NCI-H446 treated with DMSO at 0.1 percent for 48 hours (cell line): ENCODE results near the gene ASB2.

ENCODE experiments used
- DNase-seq: peaks from one replicate; lab custom pipeline; 2025; lab: John Stamatoyannopoulos, UW

Gene ASB2

DNA sequence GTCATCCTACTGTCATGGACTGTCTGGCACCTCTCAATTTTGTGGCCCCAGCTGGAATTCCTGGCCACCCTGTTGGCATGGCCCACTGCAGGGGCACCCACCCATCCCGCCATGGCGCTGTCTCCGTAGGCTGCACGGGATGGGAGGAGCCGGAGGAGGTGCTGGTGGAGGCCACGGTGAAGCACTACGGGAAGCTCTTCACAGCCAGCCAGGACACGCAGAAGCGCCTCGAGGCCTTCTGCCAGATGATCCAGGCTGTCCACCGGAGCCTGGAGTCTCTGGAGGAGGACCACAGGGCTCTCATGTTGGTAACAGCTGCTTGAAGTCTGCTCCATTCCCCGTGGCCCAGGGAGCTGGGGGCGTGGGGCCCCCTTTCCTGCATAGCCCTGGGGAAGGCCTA is 24.6 kb upstream of the ASB2 start:
- no peak for DNase-seq

DNA sequence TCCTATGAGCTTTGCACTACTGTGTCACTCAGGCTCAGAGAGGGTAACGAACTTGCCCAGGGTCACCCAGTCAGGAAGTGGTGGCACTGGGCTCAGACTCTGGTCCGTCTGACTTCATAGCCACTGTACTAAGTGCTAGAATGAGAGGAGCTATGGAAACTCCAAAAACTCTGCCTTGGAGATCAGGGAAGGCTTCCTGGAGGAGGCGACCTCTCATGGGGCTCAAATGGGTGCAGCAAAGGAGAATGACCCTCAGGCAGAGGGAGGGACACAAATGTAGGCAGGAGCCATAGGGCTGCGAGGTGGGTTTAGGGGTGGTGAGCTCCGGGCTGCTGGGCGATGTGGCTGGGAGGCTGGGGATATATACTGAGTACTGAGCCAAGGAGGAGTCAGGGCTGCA is 23.9 kb upstream of the ASB2 start:
- DNase-seq: no peak

DNA sequence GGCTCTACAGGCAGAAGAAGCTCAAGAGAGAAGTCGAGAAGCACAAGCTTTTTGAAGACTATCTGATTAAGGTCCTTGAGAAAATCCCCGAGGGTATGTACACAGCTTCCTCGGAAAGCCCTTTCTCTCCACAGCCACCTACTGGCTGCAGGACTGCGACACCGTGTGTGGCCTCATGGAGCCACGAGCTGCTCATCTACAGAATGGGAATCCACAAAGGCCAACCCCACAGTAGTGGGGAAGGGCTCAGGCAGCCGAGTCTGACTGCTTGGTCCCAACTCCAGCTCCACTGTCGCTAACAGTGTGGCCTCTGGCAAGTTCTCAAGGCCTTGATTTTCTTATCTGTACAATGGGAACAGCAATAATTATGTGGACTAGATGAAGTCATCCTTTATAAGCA is 23.2 kb upstream of the ASB2 start:
- no peak for DNase-seq

DNA sequence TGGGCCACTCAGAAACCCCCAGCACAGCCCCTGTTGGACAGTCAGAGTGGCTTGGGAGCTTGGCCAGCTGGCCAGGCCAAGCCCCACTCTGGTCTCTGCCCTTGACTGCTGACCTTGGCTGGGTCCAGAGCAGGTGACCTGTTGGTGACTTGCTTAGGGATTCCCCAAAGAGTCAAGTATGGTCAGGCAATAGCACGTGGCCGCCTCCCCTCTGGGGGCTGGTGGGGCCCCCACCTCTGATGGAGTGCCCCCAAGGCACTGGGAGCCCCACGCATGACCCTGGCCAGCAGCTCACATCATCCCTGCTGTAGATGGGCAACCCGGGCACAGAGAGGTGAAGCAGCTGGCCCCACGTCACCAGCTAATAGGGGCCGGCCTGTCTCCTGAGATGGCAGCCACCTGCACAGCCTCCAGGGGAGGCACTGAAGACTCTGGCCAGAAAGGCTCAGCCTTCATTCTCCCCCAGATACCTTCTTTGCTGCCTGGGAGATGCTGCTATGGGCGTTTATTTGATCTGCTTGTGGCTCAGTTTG is 22.6 kb upstream of the ASB2 start:
- no peak for DNase-seq

DNA sequence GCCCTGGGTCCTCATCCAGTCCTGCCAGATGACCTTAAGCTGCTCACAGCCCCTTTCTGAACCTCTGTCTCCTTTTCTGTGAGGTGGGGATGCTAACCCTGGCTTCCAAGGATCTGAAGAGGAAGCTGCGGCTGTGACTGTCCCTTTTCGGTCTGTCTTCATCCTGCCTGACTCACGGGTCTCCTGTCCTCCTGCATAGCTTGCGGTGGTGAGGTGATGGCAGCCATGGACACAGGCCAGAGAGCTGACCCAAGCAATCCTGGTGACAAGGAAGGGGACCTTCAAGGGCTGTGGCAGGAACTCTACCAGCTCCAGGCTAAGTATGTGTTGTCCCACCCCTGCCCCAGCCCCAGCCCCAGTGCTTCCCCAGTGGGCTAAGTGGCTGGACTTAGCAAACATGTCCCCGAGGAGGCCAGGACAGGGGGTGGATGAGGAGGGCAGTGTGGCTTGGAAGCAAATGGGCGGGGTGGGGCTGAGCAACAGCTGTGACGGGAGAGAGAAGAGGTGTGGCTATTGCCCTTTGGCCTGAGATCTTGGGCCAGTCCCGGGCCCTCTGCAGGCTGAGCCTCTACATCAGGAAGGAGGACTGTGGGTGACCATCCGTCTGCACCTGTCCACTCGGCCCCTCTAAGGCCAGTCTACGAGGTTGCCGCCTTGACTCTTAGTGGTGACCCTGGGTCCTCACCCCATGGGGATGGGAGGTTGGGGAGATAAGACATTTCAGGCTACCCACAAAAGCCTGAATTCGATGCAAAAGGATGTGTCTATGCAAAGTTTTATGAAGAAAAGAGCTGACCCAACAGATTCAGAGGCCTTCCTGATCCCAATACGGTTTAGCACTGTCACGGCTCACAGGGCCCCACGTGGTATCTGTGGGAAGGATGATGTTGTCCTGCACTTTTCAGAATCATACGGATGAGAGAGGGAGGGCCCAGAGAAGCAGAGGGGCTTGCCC is 21.8 kb upstream of the ASB2 start:
- no peak for DNase-seq

DNA sequence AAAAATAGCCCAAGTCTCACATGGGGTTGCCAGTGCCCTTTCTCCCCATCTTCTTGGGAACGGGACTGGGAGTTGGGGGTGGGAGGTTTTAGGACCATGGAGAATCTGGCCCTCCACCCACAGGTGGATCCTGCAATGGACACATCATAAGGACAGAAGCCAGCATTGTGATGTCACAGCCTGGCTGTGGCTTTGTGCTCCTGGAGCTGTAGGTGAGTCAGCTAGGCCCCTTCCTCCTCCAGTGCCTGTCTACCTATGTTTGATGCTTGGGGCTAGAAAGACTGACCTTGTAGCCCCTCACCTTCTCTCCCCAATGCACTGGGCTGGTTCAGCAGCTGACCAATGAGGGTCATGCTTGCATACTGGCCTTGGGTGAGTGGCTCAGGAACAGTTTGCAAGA is 20.7 kb upstream of the ASB2 start, which contains the start of gene CCDC197:
Gene CCDC197 (plus strand): TSS at position 220 of the 400 bp plus-strand sequence. CDS start 831 bp downstream, outside the sequence.
- DNase-seq: no peak

DNA sequence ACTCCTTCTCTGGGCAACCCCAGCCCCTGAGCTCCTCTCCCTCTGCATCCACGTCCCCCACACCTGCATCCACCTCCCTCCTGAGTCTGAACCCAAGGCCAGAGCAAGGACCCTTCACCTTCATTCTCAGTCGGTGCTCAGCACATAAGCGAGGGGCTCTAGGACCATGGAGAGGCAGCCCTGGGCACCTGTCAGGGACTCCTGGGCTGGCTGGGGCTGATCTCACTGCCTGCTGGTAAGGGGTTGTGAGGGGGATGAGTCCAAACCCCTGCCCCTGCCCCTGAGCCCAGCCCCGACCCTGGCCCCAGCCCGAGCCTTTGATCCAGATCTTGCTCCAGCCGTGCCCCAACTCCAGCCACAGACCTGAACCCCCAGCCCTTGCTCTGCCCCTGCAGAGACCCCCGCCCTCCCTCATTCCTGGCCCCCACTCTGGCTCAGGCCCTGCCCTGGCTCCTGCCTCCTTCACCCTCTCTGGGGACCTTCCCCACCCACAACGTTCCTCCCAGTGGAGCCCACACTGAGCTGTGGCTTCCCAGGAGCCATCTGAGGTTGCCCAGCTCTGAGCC is 19.8 kb upstream of the ASB2 start:
- DNase-seq: no peak

DNA sequence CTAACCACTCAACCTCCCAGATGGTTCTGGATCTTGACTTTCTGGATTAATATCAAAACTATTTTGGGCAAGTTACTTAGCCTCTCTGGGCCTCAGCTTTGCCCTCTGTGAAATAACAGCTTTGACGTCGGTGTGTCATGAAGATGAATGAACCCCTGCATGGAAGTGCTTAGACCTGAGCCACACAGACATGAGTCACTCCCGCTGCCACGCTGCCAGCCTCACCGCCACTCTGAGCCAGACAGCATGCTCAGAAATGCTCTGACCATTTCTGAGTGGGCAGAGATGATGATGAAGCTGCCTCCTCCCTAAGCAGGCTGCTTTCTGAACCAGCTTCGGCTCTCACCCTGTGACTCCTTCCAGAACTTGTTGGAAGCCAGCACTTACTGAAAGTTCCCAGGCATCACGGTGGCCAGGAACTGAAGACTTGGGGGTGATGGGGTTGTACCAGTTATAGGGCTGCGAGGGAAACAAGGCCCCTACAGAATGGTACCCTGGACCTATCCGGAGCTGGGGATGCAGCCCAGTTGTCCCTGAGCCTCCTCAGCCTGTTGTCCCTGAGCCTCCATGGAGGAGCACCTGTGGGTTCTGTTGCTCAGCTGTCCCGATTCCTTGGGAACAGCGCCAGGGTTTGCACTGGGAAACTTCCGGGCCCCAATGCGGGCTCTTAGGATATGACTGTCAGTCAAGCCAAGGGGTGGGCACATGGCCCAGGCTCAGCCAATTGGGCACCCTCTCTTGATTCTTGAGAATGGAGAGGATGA is 18.7 kb upstream of the ASB2 start:
- DNase-seq: peak; percentile 54

DNA sequence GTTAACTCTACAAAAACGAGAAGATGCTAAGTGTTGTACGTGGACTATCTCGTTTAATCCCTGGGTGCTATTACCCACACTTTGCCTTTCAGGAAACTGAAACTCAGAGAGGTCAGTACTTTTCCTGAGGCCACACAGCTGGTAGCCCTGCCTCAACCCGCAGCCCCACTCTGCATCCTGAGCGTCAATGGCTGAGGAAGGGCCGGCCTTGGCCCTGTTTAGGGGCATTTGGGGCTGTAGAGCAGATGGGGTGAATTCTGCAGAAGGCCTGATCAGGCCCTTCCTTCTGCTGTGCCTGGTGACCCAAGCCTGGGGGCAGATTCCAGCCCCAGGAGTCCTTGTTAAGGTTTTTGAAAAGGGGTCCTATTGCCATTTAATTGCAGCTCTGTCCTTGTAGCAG is 17.0 kb upstream of the ASB2 start:
- DNase-seq: no peak

DNA sequence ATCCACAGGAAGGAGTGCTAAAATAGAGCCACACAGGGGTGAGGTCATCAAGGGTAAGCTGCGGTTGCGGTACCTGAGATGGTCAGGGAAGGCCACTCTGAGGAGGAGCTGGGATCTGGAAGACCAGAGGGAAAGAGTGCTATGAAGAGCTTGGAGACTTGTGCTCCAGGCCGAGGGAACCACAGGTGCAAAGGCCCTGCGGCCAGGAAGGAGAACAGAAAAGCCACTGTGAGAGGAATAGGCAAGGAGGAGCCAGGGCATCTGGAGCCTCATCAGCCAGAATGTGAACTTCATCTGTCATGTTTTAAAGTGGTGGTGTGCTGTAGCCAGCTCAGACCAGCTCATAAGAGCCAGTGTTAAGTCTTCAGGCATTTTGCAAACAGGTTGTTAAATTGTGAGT is 15.3 kb upstream of the ASB2 start:
- no peak for DNase-seq

DNA sequence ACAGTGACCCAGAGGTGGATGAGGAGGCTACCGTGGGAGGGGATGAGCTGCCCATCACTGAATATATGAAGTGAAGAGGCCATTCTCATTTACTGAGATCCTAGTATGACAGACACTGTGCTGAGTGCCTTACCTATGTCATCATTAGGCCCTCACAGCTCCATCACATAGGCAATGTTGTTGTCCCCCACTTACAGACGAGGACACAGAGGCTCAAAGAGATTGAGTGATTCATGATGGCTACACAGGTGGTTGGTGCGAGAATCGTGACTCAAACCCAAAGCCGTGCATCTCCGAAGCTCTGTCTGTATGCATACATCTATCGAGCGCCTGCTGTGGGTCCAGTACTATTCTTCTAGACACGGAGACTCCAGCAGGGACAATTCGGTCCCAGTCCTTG is 14.8 kb upstream of the ASB2 start:
- DNase-seq: no peak

DNA sequence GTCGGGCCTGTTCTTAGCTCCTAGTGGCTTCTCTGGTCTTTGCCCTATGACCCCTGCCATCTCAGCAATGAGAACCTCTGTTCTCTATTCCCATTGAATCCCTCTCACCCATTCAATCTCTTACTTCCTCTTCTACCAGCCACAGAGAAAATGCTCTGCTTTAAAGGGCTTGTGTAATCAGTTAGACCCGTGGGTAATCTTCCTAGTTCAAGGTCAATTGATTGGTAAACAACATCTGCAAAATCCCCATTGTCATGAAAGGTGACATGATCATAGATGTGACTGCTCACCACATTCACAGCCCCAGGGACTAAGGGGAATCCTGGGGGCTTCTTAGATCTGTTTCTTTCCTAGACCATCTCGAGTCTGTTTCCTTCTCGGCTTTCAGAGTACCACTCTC is 13.6 kb upstream of the ASB2 start:
- DNase-seq: no peak

DNA sequence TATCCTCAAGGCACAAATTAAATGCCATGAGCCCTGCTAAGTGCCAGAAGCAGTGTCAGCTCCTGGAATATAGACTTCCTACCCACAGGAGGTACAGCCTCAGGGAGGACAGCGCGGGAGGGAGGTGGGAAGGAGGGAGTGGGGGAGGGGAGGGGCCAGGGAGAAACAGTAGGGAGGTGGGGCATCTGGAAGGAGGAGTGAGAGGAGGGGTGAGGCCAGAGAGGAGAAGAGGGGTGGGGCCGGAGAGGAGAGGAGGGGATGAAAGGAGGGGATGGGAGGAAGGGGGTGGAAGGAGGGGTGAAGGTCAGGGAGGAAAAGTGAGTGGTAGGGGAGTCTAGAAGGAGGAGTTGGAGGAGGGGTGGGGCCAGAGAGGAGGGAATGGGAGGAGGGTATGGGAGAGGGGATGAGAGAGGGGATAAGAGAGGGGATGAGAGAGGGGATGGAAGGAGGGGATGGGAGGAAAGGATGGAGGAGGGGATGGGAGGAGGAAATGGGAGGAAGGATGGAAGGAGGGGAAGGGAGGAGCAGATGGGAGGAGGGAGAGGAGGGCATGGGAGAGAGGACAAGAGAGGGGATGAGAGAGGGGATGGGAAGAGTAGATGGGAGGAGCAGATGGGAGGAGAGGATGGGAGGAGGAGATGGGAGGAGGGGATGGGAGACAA is 11.6 kb upstream of the ASB2 start:
- DNase-seq: no peak

DNA sequence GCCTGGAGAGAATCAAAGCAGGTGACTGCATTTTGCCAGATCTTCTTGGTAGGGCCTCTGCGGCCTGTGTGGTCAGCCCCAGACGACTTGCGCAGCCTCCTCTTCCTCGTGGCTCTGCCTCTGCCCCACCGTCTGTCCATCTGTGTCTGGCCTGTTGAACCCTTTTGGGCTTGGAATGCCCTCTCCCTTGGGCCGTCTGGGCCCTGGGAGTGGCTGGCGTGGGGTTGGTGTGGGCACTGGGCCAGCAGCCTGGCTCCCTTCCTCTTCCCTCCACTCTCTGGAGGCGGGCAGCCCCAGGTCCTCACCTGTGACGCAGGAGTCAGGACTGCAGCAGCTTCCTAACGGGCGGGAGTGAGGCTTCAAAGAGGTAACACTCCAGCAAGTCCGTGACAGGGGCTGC is 11.0 kb upstream of the ASB2 start:
- no peak for DNase-seq

DNA sequence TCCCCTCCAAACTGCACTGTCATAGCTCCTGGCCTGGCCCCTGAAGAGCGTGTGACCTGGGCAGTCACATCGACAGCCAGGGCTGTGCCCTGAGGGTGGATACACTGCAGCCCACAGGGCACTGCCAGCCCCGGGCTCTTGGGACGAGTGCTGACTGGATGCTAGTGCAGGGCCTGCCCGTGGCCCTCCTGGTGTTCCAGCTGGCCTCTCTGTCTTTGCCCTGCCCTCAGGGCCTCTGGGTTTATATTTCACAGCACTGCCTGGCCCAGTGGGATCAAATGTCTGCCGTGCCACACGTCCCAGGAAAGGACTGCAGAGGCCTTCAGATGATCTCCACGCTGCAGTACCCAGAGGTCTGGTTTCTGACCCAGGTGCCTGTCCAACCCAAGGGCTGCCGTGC is 10.6 kb upstream of the ASB2 start:
- no peak for DNase-seq

DNA sequence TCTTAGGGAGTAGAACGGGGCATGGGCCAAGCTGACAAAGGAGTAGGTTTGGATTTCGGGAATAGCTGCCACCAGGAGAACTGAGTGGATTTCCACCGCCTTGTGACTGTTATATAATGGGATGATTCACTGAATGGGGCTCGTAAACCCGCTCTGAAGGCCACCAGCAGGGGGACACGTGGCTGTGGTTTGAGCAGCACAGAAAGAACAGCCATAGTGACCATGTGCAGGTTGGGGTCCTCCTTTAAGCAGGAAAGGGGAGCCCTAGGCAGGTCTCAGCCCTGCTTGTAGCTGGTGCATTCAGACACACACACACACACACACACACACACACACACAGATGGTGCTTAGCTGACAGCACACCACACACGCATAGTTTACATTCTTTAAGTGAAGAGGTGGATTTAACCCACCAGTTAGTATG is 8.6 kb upstream of the ASB2 start:
- no peak for DNase-seq

DNA sequence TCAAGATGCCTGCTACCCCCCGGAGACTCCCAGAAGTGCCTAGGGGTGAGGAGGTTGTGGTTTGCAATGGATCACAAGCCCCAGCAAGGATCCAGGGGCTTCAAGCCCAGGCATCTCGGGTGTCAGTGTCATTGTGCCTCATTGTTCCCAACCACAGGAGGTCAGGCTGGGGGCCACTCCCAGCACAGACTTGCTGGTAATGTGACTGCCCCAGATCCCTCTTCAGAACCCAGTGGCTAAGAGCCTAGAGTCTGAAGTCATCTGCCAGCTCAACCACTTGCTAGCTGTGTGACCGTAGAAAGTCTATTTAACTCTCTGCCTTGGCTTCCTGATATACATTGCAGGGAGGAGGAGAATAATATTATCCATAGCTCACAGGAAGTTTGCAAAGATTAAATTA is 7.7 kb upstream of the ASB2 start:
- DNase-seq: no peak

DNA sequence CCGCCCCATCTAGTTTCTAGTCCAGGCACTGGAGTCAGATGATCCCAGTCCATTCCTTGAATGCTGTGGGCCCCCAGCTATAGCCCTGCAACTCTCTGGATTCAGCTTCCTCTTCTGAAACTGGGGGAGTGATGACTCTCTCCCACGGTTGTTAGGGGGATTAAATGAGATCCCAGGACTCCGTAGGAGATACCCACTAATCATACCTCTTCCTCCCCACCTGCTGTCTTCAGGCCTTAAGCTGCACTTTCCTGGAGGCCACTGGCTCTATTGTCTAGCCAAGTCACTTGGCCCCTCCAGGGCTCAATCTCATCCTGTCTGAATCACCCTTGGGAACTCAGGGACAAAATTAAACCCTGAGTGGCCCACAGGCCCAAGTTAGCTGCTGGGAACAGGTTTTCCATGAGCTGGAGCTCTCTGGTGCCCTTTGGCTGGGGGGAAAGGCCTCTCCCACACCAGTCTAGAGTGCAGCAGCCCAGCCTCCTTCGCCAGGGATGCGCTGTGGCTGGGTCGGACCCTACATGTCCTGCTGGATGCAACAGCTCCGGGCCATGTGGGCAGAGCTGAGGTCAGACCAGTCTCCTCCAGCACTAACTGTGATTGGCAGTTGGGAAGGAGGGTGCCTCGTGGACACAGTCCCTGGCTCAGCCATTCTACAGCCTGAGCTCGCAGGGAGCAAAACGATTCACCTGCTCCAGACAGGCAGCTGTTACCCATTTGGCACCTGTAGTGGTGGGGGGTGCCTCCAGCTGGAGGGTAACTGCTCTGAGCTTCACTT is 6.0 kb upstream of the ASB2 start:
- no peak for DNase-seq

DNA sequence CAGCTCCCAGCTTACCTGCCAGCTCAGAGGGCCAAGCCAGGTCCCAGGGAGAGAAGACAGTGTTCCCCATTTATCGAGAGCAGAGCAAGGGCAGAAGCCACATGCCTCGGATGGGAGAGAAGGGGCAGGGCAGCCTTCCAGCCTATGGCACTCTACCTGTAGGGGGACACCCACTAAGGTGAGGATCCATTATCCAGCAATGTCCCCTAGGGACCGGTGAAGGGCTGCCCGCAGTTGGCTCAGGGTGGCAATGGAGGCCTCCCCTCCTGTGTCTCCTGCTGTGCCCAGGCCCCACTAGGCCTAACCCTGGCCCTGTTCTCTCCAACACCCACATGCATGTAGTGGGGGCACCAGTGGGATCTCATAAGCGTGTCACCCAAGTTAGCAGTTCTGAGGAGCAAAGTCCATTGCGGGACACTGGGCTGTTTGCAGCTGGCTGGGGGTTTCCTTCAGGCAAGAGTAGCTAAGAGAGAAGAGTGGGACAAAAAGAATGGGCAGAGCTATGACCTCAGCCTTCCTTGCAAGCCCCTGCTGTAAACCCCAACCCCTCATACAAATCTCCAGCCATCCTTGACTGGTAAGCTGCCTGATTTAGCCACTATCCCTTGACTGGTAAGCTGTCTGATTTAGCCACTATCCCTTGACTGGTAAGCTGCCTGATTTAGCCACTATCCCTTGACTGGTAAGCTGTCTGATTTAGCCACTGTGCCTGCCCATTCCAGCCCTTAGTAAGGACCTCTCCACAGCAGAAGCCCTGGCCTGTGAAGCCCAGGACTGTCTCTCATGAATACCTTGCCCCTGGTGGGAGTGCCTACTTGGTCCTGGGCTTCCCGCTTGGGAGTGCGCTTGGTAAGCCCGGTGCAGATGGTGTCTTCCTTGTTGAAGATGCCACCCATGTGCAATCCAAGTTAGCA is 5.2 kb upstream of the ASB2 start:
- no peak for DNase-seq
